ENCODE data around the gene AMDHD2.

GRCh38 chr16:2535625-2536013, 15.4 kb downstream of the AMDHD2 start:
- TF ChIP-seq CTCF (conservative IDR thresholded peaks at IDR 0.05; ENCODE audit: low read length) (no peak), EZH2phosphoT487 (IDR thresholded peaks at IDR 0.05; ENCODE audit: borderline replicate concordance) (no peak)
